ACHN (cell line): ENCODE measurements around the gene ZSCAN16.

ENCODE experiments used
- DNase-seq: peaks from one replicate; pipeline ENCODE4 v3.0.0-alpha.2; 2015
- in situ Hi-C: cut with HindIII; loops from 2 replicates; pipeline ENCODE4 v1.10.0; 2017; ENCODE audit warnings: low sequenced_read_pairs, low pct_ligation_motif_present, low pct_unique_long_range_greater_than_20kb

Gene ZSCAN16

GRCh38 chr6:28160233-28160632 is 35.8 kb downstream of the ZSCAN16 start:
- DNase-seq, result no peak
- in situ Hi-C loops, result no loop called here

GRCh38 chr6:28161410-28162079 is 37.1 kb downstream of the ZSCAN16 start:
- in situ Hi-C loops, result no loop called here
- no peak for DNase-seq

- DNase-seq, result no peak
- in situ Hi-C loops, result no loop called here
These were observed 41.2 kb downstream of the ZSCAN16 start for GRCh38 chr6:28165563-28165962.

GRCh38 chr6:28167068-28167467 is 42.7 kb downstream of the ZSCAN16 start:
- DNase-seq, result peak; percentile 24
- in situ Hi-C loops, result no loop called here

GRCh38 chr6:28167926-28168325 is 43.5 kb downstream of the ZSCAN16 start:
- in situ Hi-C loops, result no loop called here
- DNase-seq, result no peak

GRCh38 chr6:28171271-28171670 is 46.9 kb downstream of the ZSCAN16 start:
- DNase-seq, result no peak
- in situ Hi-C loops, result no loop called here

GRCh38 chr6:28172006-28172405 is 47.6 kb downstream of the ZSCAN16 start:
- in situ Hi-C loops, result no loop called here
- DNase-seq, result no peak

GRCh38 chr6:28176373-28176772 is 52.0 kb downstream of the ZSCAN16 start:
- no peak for DNase-seq
- in situ Hi-C loops, result no loop called here
